GM12878 (cell line): Measurements from ENCODE around the gene OR52N2. TPM values are rescaled to one million over a fixed set of nuclear protein-coding genes. Genes with fewer than 3 reads are reported as not detected.

Experiments
- CEBPB ChIP-seq, 2 experiments: fragments of 150-350 bp in 1 of 2; IDR thresholded peaks; 2 replicates each; pipeline ENCODE4 v1.6.1; 2012 to 2014; ENCODE audit warnings: low read depth in 2 of 2, low read length in 2 of 2, borderline replicate concordance in 1 of 2, inconsistent platforms in 1 of 2
- DPF2 ChIP-seq: fragments of 450-650 bp; IDR thresholded peaks from 2 replicates; pipeline ENCODE4 v1.6.1; 2017; ENCODE audit warnings: mild to moderate bottlenecking
- HDAC6 ChIP-seq: fragments of 200-600 bp; sonication (generic); IDR thresholded peaks from one replicate; pipeline ENCODE4 v1.8.0; 2017; ENCODE audit warnings: antibody characterized with exemption; ENCODE audit not compliant: unreplicated experiment
- KDM1A ChIP-seq: fragments of 200-600 bp; sonication (generic); IDR thresholded peaks from 2 replicates; pipeline ENCODE4 v1.6.1; 2016; ENCODE audit warnings: borderline replicate concordance
- KLF5 ChIP-seq: fragments of 450-650 bp; IDR thresholded peaks from 2 replicates; pipeline ENCODE4 v1.6.1; 2014; ENCODE audit warnings: mild to moderate bottlenecking; ENCODE audit not compliant: partially characterized antibody
- polyA plus RNA-seq, 11 experiments: library from polyadenylated mRNA; depleted of rRNA in 4 of 11; unstranded in 6 of 11; stranded (reverse) in 5 of 11; fragments of >200 nt; fragmentation: Nextera tagmentation in 4 of 11; fragmentation: Illumina TruSeq in 1 of 11; extraction: Ambion mirVana in 4 of 11; extraction: Trizol in 1 of 11; gene quantifications; 1 replicate in 1 of 11; 2 replicates in 10 of 11; pipeline versions ENCODE4 v1.2.1 to v1.2.3, GENCODE V29; 2011 to 2016; ENCODE audit warnings: inconsistent platforms in 2 of 11, missing spikeins in 2 of 11, low read depth in 1 of 11
- total RNA-seq, 4 experiments: library from RNA; depleted of rRNA in 3 of 4; stranded (reverse); fragments of >200 nt in 3 of 4; fragmentation: Illumina TruSeq in 1 of 4; extraction: Trizol in 1 of 4; gene quantifications; 2 replicates each; pipeline versions ENCODE4 v1.2.1 to v1.2.3, GENCODE V29; 2013 to 2021
- TF ChIP-seq, protein P1 (sequence below): fragments of 450-650 bp; IDR thresholded peaks from 2 replicates; pipeline ENCODE4 v1.6.1; 2017; ENCODE audit warnings: low read depth, mild to moderate bottlenecking, moderate library complexity
- TF ChIP-seq, protein P2 (sequence below): IDR thresholded peaks from 2 replicates; pipeline ENCODE4 v1.6.1; 2011; ENCODE audit warnings: borderline replicate concordance, low read depth, mild to moderate bottlenecking, moderate library complexity, low read length; ENCODE audit not compliant: insufficient read depth, poor library complexity, severe bottlenecking
- TF ChIP-seq, protein P3 (sequence below): fragments of 450-650 bp; formaldehyde crosslinking; IDR thresholded peaks from 2 replicates; pipeline ENCODE4 v1.5.0; 2022; ENCODE audit warnings: mild to moderate bottlenecking, missing genetic modification characterization

Gene OR52N2
- total and polyA plus RNA-seq, 10 of the 15 experiments (the other 5 are each of a cell fraction or from before 2014, with no cell fraction given), result 0.06 to 0.42 (median 0.24) TPM; not detected in 5

DNA sequence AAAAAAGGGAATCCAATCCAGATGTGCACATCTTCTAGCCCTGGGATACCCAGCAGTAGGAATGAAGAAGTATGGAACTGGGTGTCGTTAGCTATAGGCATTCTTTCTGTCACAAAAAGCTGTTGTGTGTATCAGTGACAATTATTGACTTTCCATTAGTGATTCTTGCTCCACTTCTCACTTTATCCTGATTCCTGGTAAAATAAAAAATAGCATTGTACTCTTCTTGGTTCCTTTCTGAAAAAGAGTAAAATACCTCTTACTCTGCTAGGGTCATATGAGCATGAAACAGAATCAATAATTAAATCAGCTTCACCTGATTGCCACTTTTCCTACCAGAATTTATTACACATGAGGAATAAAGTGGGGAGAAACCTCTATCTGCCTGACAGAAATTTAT lies 33.1 kb downstream of the OR52N2 start, which contains the start of gene OR52E6 (continued):
- TF ChIP-seq, protein P1, sequence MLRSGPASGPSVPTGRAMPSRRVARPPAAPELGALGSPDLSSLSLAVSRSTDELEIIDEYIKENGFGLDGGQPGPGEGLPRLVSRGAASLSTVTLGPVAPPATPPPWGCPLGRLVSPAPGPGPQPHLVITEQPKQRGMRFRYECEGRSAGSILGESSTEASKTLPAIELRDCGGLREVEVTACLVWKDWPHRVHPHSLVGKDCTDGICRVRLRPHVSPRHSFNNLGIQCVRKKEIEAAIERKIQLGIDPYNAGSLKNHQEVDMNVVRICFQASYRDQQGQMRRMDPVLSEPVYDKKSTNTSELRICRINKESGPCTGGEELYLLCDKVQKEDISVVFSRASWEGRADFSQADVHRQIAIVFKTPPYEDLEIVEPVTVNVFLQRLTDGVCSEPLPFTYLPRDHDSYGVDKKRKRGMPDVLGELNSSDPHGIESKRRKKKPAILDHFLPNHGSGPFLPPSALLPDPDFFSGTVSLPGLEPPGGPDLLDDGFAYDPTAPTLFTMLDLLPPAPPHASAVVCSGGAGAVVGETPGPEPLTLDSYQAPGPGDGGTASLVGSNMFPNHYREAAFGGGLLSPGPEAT, result no peak
- TF ChIP-seq, protein P2, sequence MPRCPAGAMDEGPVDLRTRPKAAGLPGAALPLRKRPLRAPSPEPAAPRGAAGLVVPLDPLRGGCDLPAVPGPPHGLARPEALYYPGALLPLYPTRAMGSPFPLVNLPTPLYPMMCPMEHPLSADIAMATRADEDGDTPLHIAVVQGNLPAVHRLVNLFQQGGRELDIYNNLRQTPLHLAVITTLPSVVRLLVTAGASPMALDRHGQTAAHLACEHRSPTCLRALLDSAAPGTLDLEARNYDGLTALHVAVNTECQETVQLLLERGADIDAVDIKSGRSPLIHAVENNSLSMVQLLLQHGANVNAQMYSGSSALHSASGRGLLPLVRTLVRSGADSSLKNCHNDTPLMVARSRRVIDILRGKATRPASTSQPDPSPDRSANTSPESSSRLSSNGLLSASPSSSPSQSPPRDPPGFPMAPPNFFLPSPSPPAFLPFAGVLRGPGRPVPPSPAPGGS, result no peak
- TF ChIP-seq, protein P3, sequence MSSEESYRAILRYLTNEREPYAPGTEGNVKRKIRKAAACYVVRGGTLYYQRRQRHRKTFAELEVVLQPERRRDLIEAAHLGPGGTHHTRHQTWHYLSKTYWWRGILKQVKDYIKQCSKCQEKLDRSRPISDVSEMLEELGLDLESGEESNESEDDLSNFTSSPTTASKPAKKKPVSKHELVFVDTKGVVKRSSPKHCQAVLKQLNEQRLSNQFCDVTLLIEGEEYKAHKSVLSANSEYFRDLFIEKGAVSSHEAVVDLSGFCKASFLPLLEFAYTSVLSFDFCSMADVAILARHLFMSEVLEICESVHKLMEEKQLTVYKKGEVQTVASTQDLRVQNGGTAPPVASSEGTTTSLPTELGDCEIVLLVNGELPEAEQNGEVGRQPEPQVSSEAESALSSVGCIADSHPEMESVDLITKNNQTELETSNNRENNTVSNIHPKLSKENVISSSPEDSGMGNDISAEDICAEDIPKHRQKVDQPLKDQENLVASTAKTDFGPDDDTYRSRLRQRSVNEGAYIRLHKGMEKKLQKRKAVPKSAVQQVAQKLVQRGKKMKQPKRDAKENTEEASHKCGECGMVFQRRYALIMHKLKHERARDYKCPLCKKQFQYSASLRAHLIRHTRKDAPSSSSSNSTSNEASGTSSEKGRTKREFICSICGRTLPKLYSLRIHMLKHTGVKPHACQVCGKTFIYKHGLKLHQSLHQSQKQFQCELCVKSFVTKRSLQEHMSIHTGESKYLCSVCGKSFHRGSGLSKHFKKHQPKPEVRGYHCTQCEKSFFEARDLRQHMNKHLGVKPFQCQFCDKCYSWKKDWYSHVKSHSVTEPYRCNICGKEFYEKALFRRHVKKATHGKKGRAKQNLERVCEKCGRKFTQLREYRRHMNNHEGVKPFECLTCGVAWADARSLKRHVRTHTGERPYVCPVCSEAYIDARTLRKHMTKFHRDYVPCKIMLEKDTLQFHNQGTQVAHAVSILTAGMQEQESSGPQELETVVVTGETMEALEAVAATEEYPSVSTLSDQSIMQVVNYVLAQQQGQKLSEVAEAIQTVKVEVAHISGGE (CRISPR knock-in tag), result no peak
- TF ChIP-seq KLF5 (no peak), HDAC6 (no peak), KDM1A (no peak), CEBPB (IDR thresholded peaks at IDR 0.05; ENCODE audit: borderline replicate concordance in 1 of 2, low read depth in 2 of 2, low read length in 2 of 2) (no peak), DPF2 (no peak)
